NCI-H82 treated with DMSO at 0.1 percent for 48 hours (cell line): Measurements from ENCODE around the gene PI3.

ENCODE experiments used
- DNase-seq: peaks from one replicate; lab custom pipeline; 2025; ENCODE audit not compliant: unreplicated experiment; lab: John Stamatoyannopoulos, UW

The PI3 gene

DNA sequence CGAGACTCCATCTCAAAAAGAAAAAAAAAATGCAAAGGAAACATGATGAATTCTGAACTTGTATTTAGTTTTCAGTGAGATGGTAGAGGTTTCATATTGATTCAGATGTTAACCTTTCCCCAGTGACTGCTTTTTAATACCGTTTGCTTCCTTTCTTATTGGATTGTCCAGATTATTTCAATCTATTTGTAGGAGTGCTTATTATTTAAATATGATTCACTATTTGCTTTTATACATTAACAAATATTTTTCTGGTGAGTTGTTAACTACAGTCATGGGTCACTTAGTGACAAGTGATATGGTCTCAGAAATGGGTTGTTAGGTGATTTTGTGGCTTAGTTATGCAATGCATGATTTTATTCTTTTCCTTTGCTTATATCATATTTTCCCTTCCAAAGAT lies 8.4 kb downstream of the PI3 start:
- DNase-seq = no peak

DNA sequence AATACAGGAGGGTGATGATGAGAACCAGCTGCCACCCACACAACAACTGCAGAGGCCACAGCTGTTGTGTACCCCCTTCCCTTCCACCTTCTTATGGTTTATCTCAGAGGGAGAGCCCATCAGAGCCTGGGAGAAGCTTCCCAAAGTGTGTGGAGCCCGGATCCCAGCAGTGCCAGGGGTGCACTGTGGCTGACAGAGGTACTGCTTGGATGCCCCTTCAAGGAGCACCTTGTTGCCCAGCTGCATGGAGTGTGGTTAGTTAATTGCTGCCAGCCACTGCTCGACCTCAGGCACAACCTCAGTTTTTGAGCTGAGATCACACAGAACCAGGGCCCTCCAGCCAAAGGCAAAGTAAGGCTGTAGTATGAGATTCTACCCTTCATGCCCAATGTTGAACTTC lies 13.0 kb downstream of the PI3 start:
- DNase-seq = no peak

DNA sequence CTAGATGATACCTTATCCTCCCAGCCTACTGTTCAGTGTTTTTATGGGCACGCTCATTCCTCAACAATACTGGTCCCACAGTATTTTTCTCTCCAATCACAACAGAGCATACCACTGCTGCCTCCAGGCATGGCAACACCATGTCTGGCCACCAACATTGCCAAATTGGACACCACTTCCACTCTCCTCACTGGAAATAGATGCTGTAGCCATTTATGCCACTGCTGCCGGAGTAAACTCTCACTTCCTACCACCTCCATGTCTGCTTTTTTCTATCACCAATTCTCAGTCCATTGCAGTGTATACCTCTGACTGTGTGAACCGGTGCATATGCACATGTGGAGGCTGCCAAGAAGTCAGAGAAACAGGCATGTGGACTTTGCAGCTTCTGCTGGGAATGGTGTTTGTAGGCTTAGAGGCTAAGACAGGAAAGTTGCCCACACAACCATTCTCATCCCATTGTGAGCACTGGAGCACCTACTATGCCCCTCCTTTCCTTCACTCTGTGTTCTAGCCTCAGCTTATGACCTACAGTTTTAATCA lies 14.4 kb downstream of the PI3 start:
- no peak for DNase-seq

DNA sequence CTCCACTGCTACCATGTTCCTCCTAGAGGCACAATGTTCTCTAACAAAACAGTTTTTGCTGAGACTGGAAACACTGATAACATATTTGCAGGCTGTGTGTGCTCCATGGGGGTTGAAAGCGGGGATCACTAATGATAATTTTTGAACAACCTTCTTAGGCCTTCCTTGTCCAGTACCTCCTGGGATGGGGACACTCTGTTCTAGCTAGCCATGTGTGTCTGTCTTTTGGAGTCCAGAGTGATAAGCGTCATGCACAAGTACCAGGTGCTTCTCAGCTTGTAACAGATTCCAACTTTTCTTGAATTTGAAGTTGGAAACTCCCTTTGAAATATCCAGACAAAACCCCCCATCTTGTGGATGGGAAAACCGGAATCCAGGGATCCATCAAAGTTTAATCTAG lies 15.2 kb downstream of the PI3 start:
- no peak for DNase-seq

DNA sequence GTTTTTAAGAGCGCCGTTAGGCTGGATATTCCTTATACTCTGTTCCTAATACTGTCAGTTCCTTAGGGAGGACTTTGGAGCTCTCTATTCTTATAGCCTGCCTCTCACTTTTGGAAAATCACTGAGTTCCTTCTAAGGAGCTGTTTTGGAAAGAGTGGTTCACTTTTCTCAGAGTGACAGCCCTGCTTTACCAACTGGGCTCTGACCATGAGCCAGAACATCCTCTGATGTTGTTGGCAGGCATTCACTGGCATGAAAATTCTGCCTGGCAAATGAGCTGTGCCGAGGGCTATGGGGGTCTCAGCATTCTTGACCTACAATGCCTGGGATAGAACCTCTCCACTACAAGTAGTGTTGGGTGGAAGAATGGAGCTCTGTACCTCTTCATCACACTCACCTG lies 17.2 kb downstream of the PI3 start:
- no peak for DNase-seq

DNA sequence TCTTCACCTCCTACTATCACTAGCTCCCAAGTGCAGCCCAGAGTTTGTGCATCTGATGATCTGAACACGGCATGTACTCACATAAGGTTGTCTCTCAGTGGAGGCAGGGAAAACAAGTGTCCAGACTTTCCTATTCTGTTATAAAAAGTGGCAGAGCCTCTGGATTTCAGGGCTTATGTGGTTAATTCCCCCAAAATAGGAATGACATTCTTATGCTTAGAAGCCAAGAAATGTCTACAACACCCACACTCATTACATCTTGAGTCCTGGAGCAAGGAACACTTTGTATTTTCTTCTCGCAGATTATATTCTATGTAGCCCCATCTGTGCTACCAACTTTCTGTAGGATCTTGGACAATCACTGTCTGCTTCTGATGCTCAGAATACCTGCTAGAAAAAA lies 18.6 kb downstream of the PI3 start:
- DNase-seq = no peak

DNA sequence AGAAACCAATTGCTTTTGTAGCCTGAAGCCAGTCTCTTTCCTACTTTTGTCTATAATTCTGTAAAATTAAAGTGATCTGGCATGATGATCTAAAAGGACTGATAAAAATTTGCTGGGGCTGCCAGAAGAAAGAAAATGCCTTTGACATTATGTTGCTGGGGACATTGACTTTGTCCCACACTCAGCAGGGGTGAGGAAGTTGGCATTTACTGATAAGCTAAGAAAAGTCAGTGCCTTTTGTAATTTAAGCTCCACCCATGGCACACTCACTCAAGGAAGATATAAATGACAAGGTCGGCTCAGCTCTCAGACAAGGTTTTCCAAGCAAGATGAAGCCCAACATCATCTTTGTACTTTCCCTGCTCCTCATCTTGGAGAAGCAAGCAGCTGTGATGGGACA lies 32.0 kb downstream of the PI3 start, which contains the start of gene SEMG1:
Gene SEMG1, plus strand, starts transcription at position 309 of the 400 bp plus-strand sequence. Its CDS starts 21 bp downstream, at position 330.
- no peak for DNase-seq

DNA sequence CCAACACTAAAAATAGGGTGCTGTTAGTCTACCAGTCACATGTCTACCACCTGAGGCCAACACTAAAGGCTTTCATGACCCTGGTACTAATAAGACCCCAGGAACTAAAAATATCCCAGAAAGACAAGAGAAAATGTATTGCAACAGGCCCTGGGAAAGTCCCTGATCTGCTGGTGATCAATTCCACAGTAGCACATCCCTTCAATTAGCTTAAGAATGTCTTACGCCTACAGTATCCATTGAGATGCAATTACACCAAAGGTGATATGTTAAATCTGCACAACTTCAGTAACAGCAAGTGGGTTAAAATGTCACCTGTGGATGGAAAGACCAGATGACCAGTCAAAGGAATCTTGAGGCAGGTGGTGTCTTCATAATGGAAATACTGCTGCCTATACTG lies 35.2 kb downstream of the PI3 start:
- DNase-seq = no peak

DNA sequence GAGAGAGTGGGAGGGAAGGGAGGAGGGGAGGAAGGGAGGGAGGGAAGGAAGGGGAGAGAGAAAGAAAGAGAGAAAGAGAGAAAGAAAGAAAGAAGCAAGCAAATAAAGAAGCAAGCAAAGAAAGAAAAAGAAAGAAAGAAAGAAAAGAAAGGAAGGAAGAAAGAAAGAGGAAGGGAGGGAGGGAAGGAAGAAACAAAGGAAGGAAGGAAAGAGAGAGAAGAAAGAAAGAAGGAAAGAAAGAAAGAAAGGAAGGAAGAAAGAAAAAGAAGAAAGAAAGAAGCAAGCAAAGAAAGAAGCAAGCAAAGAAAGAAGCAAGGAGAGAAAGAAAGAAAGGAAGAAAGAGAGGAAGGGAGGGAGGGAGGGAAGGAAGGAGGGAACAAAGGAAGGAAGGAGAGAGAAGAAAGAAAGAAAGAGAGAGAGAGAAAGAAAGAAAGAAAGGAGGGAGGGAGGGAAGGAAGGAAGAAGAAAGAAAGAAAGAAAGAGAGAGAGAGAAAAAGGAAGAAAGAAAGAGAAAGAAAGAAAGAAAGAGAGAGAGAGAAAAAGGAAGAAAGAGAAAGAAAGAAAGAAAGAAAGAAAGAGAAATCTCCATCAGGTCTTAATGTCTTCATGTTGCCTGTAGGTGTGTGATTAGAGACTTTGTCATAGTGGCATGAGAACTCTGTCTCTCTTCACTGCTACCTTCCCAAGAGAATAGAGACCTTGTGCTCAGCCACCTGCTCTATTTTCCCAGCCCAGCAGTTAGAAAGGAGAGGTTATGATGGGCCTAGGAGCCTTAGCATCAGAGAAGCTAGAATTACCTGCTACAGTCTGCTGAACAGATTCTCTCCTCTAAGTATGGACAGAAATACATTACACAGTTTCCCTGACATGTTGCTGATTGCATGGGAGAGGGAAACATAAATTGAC lies 37.1 kb downstream of the PI3 start:
- no peak for DNase-seq

DNA sequence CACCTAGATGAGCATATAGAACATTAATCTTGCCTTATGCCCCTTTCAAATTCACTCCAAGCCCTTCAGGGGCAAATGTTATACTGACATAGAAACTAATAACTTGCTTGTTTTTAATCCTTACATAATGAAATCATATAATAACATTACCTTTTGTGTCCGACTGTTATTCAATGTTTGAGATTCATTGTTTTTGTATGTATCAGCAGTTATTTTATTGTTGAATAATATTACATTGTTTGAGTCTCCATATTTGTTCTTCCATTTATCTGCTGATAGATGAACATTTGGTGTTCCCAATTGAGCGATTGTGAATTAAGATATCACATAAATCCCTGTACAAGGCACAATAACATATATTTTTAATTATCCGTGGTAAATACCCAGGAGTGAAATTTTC lies 38.1 kb downstream of the PI3 start:
- no peak for DNase-seq

DNA sequence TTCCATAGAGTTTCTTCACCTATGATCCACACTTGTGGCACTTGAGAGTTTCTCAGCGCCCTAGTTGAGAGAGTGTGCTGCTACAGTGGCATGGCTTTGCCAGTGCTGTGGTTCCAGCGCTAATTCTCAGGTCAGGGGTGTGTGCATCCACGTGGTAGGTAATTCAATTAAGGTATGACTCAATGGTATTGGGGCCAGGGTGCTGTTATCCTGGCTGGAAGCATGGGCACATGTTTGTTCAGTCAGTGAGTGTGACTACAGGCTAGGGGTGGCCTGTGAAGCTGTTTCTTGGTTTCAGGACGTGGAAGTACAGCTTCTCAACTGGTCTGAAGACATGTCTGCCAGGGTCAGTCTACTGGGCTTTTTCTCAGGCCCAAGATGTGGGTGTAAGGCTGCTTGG lies 43.4 kb downstream of the PI3 start:
- DNase-seq = no peak

DNA sequence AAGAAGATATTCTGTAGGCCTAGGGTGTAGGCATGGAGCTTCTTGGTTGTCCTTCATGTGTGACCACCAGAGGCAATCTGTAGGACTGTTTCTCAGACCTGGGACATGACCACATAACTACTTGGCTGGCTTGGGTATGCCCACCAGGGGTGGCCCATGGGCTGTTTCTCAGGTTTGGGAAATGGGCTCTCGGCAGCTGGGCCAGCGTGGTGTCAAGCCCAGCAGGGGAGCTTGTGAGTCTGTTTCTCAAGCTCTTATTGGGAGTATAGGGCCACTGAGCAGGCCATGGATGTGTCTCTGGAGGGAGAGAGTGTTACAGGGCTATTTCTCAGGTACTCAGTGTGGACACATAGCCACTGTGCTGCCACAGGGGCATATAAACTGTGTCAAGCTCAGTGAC lies 43.9 kb downstream of the PI3 start:
- DNase-seq = no peak

DNA sequence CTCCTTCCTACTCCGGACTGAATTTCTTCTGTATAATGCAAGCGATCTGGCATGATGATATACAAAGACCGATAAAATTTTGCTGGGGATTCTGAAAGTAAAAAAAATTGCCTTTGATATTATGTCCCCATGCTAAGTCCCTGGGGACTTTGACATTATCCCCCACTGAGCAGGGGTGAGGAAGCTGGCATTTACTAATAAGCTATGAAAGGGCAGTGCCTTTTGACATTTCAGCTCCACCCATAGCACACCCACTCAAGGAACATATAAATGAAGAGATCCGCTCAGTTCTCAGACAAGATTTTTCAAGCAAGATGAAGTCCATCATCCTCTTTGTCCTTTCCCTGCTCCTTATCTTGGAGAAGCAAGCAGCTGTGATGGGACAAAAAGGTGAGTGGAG lies 46.4 kb downstream of the PI3 start, which contains the start of gene SEMG2:
Gene SEMG2, plus strand, starts transcription at position 298 of the 400 bp plus-strand sequence. Its CDS starts 17 bp downstream, at position 315.
- no peak for DNase-seq

DNA sequence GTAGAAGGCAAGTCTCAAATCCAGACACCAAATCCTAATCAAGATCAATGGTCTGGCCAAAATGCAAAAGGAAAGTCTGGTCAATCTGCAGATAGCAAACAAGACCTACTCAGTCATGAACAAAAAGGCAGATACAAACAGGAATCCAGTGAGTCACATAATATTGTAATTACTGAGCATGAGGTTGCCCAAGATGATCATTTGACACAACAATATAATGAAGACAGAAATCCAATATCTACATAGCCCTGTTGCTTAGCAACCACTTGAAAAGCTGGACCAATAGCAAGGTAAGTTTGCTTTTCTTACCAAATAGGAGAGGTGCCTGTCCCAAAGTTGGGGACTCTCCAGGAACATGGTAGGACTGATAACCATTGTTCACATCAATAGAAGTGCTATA lies 48.4 kb downstream of the PI3 start:
- DNase-seq = no peak
